NCI-H2171 treated with DMSO at 0.1 percent for 48 hours (cell line): Measurements from ENCODE around the gene C19orf67.

Experiments
- DNase-seq: peaks from one replicate; lab custom pipeline; 2025; lab: John Stamatoyannopoulos, UW

C19orf67 gene

DNA sequence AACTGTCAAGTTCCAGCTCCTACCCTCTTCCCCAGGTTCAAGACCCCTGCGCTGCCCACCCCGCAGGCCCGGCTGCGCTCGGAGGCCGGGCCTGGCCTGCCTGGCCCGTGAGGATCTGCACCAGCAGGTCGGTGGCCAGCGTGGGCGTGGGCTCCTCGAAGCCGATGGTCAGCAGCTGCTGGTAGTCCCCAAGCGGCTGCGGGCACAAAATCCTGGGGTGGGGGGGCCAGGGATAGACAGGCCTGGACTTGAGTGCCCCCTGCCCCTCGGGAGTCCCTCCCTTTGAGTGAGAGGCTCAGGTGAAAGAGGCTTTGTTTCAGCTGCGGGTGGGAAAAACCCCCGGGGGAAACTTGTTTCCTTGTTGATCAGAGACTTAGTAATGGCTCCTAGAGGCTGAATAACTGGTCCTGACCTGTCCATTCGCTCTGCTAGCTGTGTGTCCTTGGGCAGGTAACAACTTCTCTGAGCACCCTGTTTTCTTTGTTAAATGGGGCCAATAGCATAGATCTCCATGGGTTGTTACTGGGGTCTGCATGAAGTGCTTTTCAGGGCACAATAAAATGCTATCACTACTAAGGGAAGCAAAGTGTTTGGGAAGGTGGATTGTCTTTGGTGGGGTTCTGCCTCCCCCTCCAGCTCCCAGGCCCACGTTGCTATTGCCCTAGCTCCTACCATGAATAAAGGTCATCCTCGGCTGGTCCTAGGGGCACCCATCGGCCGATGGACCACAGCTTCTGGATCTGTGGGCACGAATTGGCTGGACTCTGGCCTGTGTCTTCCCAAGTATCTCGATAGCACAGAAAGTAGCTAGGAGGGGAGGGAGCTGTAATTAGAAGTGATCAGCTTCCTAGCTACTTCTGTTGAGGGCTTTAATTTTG is 3.5 kb downstream of the C19orf67 start:
- DNase-seq = no peak

DNA sequence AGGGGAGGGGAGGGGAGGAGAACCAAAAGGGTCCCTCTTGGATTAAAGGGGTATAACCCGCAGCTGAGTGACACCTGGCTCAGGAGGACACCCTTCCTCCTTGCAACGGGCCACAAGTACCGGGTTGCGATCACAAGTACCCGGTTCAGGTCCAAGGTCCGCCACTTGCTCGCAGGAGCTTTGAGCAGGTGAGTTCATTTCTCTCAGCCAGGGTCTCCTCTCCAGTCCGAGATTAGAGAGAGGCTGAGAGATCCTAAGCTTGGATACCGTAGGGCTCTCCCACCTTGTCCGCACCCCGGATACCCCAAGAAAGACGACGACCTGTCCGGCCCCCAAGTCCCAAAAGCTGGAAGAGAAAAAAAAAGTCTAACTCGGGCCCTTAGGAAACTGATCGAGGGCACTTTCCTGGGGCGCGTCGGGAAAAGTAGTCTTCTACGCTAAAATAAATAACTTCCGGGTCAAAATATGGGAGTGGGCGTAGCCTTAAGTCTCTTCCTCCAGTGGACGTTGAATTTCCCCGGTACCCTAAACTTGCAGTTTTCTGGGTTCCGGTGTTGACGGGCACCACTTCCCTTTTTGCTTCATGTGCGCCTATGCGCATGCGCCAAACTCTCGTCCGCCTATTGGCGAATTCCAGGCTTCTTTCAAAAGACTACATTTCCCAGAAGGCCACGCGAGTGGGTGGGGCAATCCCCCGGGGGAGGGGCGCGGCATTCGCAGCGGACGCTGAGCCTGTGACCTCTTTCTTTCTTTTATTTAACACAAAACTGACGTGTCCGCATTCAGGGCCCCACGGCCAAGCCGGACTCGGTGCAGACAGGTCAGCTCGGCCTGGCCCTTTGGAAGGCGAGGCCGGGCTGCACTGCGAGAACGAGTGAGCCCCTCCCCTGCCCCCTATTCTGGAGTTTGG is 4.4 kb downstream of the C19orf67 start:
- DNase-seq = peak; percentile 99

DNA sequence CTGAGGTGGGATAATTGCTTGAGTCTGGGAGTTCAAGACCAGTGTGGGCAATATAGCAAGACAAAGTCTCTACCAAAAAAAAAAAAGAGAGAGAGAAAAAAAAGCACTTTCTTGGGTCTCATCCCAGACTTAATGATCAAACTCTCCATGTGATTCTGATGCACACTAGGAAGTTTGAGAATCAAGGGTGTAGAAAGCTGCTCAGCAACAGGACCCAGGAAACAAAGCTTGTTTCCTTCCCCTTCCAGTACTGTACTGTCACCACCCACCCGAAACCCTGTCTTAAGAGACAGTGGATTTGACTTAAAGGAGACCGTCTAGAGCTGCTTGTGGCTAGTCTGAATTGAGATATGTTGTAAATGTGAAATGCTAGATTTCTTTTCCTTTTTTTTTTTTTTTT is 7.2 kb downstream of the C19orf67 start:
- no peak for DNase-seq

DNA sequence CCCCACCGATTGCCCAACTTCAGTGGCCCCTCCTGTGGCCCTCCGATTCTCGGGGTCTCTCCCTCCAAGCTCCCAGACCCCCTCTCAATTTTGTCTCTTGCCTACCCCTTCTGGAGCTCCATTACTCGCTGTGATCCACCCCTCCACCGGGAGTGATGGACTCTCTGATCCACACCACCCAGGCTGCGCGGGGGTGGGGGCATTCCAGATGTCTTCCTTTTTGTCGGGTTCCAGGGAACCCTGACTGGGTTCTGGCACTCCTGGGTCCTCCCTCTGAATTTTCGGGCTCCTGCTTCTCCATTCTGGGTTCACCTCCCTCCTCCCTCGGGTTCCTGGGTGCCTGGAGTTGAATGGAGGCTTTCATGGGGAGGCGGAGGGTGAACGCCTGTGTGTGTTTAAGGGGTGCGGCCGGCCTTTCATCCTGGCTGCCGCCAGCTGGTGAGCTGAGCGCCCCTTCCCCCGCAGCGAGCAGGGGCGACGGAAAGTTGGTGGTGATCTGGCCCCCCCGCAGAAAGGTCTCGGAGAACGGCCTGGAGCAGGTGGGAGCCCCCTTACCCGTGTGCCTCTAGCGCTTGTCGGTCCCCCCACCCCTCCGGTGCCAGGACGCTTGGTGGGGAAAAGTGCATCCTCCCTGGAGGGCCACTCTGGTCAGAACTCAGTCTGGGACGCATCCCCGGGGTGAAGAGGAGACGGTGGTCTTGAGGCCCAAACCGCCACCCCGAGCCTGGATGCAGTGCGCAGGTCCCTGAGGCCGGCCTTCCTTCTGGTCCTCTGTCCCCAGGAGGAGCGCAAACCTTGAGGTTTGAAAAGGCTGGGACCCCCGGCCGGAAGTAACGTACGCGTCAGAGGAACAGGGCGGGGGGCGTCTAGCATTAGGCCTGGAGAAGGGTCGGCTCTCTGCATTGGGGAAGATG is 11.4 kb downstream of the C19orf67 start:
- peak; percentile 44 for DNase-seq

DNA sequence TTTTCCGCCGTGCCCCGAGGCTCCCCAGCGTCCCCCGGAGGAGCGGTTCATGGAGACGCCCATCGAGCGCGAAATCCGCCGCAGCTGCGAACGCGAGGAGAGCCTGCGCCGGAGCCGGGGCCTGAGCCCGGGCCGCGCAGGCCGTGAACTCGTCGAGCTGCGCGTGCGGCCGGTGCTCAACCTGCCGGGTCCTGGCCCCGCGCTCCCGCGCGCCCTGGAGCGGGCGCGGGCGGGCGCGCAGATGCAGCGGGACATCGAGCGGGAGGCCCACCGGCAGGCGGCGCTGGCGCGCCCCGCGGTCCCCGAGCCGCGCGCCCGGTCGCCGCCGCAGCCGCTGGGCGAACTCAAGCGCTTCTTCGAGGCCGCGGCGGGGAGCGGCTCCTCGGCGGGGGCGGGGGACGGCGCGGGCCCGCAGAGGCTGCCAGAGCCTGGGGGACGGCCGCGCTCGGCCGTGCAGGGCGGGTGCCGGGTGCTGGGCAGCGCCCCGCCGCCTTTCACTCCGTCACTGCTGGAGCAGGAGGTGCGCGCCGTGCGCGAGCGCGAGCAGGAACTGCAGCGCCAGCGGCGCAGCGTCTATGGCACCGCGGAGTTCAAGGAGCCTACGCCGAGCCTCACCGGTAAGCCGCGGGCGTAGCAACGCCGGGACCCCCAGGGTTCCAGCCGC is 12.2 kb downstream of the C19orf67 start:
- DNase-seq = peak; percentile 75

DNA sequence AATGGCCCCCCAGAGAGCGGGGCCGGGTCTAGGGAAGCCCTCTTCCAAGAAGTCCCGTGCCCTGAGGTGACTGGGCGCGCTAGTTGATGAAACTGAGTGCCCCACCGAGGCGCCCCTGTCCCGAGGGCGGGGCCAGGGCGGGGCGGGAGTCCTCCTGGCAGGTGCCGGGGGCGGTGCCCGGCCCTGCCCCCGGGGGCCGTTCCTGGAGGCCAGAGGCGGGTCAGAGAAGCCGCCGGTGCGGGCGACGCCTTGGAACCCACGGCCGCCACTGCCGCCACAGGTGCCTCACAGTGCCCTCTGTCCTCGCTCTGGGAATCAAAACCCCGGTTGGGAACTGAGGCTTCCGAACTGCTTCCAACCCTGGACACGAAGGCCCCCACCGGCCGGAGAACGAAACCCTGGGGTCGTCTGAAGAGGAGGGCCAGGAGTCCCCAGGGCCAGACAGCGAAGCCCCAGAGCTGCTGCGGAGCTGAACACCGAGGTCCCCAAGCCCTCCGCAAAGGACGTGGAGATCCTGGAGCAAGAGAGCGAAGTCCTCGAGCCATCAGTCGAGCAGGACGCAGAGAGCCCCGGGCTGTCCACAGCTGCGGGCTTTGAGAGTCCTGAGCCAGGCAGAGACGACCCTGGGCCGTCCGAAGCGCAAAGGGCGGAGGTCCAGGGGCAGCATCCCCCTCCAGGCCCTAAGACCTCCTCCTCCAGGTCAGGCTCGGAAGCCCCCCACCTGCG is 12.9 kb downstream of the C19orf67 start, which contains the start of gene MISP3:
MISP3 (plus strand) TSS at position 252 of the 726 bp plus-strand sequence. CDS start 524 bp downstream, outside the sequence.
- peak; percentile 34 for DNase-seq

DNA sequence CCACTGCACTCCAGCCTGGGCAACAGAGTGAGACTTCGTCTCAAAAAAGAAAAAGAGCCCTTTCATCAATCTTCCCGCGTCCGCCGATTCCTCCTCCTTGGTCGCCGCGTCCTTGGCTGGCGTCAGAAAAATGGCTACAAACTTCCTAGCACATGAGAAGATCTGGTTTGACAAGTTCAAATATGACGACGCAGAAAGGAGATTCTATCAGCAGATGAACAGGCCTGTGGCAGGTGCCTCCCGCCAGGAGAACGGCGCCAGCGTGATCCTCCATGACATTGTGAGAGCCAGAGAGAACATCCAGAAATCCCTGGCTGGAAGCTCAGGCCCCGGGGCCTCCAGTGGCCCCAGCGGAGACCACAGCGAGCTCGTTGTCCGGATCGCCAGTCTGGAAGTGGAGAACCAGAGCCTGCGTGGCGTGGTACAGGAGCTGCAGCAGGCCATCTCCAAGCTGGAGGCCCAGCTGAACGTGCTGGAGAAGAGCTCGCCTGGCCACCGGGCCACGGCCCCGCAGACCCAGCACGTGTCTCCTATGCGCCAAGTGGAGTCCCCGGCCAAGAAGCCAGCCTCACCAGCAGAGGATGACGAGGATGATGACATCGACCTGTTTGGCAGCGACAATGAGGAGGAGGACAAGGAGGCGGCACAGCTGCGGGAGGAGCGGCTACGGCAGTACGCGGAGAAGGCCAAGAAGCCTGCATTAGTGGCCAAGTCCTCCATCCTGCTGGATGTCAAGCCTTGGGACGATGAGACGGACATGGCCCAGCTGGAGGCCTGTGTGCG is 15.1 kb downstream of the C19orf67 start:
- DNase-seq = no peak

DNA sequence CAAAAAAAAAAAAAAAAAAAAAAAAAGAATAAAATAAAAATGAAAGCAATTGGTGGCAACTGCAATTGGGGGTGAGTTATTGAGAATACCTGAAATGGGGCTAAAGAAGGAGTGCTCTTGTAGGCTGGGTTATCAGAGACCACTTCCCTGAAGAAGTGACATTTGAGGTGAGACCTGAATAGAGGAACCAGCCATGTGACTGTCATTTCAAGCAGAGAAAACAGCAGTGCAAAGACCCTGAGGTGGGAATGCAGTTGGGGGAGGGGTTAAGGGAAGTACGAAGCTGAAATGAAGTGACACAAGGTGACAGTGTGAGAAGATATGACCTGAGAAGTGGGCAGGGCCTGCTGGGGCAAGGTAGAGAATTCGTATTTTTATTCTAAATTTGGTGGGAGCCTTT is 19.4 kb downstream of the C19orf67 start:
- no peak for DNase-seq

DNA sequence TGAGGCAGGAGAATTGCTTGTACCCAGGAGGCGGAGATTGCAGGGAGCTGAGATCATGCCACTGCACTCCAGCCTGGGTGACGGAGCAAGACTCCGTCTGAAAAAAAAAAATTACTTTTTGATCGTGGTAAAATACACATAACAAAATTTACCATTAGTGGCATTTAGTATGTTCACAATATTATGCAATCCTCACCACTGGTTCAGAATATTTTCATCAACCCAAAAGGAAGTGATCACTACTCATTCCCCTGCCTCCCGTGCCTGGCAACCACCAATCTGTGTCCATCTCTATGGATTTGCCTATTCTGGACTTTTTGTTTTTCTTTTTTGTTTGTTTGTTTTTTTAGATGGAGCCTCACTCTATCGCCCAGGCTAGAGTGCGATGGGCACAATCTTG is 22.5 kb downstream of the C19orf67 start:
- DNase-seq = no peak

DNA sequence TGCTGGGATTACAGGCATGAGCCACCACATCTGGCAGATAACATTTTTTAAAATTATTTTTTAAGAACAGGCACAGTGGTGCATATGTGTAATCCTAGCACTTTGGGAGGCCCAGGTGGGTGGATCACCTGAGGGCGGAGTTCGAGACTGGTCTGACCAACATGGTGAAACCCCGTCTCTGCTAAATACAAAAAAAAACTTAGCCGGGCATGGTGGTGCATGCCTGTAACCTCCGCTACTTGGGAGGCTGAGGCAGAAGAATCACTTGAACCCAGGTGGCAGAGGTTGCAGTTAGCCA is 23.1 kb downstream of the C19orf67 start:
- DNase-seq = no peak

DNA sequence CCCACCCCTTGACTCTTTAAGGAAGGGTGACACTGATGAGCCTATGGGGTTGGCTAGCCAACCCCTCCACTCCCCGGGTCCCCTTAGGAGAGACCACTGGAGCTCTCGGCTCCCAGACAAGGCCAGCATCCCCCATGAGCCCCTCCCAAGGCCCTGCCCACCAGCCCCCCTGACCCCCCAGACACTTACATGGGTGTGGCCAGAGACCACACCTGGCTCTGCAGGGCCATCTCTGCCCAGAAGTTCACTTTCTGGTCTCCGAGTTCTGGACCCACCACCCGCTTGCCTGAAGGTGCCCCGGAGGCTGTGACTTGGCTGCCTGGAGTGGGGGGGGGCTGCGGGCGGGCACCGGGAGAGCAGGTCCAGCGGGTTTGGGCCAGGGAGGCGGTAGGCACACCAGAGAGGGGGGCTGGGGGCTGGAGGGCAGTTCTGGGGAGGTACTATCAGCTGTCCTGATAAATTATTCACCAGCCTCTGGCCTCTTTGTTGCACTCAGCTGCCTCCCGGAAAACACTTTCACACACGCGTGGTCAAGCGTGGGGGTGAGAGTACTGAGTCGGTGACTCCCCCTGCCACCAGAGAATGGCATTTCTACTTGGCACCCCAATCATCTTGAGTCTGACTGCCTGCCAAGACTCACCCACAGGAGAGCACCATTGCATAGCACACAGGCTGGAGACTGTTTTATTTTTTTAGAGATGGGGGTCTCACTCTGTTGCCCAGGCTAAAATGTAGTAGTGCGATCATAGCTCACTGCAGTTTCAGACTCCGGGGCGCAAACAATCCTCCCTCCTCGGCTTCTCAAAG is 23.6 kb downstream of the C19orf67 start, which contains the start of gene PALM3:
PALM3 (minus strand) TSS at position 326 of the 807 bp plus-strand sequence; CDS start at position 230, 96 bp downstream.
- no peak for DNase-seq

DNA sequence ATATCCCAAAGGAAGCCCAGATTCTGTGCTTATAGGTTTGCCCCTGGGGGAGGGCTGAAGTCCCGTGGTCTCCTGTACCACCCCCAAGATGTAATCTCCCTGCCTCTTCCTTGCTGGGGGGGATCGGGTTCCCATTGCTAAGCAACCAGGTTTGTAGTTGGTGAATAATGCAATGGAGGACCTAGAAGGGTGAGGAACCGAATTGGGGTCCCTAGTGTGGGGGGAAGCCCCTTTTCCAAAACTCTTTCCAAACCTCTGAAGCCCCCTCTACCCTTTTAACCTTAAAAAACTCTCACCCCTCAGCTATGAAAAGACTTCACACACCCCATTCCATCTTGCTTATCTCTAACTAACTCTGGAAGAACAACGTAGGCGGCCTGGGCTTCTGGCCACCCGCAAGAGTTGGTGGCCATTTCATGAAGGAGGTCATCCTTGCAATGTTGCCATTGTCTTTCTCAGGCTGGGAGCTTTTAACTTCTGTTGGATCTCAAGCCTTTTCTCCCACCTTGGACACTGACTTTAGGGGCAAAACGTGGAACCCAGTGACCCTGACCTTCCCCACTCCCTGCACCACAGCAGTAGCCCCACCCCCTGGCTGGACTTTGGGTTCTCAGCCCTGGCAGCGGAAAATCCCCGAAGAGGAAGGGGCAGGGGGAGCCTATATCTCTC is 24.4 kb downstream of the C19orf67 start:
- DNase-seq = no peak

DNA sequence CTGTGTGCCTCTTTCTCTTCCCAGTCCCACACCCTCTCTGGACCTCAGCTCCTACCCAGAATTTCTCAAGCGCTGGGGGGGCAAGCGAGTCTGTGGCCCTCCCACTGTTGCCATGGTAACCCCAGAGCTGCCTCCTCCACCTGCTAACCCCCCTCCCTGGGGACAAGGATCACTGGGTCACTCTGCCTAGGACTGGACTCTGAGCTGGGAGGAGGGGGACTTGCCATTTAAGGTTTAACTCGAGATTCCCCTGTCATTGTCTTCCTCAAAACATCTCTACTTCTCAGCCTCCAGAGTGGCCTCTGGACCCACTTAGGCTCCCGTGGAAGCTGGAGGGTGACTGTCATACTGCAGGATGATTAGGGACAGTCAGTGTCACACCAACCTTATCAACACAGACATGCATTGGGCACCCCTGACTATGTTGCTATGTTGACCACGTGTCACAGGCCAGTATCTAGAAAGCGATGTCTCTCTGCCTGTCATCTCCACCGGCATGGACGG is 25.9 kb downstream of the C19orf67 start:
- no peak for DNase-seq

DNA sequence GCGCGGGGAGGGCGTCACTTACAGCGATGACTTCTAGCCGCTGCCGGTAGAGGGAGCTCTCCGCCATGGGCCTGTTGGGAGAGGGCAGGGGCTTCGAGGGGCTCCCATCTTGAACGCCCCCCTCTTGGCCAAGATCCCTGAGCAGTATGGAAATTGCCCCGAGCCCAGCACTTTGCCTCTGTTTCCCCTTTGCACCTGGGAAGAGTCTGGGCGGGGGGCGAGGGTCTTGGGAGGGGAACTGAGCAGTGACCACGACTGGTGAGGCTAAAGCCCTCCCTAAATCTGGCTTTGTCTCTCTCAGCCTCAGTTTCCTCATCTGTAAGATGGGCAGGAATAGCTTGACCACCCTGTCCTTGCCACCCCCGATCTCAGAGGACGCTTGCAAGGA is 26.5 kb downstream of the C19orf67 start:
- no peak for DNase-seq

DNA sequence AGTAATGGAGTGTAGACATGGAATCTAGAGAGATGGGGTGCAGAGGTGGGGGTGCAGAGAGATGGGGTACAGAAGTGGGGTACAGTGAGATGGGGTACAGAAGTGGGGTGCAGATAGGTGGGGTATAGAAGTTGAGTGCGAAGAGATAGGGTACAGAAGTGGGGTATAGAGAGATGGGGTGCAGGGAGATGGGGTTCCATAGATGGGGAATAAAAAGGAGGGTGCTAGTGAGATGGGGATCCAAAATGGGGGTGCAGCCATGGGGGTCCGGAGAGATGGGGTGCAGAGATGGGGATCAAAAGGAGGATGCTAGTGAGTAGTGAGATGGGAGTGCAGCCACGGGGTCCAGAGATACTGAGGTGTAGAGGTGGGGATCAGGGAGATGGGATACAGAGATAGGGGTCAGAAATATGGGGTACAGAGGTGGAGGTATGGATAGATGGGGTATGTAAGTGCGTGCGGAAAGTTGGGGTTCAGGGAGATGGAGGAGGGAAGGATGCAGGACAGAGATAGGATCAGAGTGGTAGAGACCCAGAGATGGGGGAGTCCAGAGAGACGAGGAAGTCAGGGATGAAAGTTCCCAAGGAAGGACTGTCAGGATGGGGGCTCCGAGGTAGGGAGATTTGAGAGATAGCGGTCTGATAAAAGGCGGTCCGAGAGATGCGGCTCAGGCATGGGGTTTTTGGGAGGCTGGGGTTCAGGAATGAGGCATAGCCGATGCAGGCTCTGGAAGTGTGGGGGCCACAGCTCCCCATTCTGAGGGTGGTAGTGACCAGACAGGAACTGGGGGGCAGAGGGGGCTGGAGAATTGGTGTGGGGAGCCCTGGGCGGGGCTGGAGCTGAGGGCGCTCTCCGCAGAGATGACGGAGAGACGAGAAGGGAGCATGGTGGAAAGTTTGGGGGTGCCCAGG is 27.1 kb downstream of the C19orf67 start:
- no peak for DNase-seq

DNA sequence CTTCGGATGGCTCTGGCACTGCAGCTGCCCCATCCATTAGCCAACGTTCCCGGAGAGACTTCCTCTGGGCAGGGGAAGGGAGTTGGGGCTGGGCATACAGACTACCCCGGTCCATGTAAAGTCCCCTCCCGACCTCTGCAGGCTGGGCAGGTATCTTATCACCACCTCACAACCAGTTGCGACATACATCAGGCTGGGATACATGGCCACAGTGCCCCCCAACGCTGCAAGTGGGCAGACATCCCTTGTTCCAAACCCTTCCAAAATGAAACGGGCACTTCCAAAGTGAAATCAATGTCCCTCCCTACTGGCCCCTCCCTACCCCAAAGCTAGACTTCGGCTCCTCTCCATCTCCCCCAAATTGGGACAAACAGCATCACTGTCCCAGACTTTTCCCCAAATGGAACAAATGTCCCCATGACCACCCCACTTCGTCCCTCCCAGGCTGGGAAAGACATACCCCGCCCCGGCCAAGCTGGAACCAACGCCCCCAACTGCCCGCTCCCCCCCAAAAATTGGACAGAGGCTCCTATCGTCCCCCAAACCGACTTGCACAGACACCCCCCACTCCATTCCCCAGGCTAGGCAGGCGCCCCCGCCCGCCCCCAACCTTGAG is 28.7 kb downstream of the C19orf67 start:
- no peak for DNase-seq
